OCI-LY1 (cell line): Measurements from ENCODE around the gene CD2AP.

Experiments
- EZH2 ChIP-seq: fragments of 200-600 bp; sonication (generic), shearing (Covaris generic); IDR thresholded peaks from 2 replicates; pipeline ENCODE4 v1.8.0; 2017; ENCODE audit warnings: borderline replicate concordance, mixed run types, mild to moderate bottlenecking, antibody characterized with exemption, low read length, moderate library complexity, mixed read lengths
- TF ChIP-seq, protein P1 (sequence below): fragments of 200-600 bp; sonication (generic), shearing (Covaris generic); IDR thresholded peaks from 2 replicates; pipeline ENCODE4 v1.5.1; 2017; ENCODE audit warnings: mild to moderate bottlenecking, antibody characterized with exemption, low read length, moderate library complexity, mixed read lengths

GRCh38 chr6:47495954-47496545 is 18.5 kb downstream of the CD2AP start:
- TF ChIP-seq, protein P1, sequence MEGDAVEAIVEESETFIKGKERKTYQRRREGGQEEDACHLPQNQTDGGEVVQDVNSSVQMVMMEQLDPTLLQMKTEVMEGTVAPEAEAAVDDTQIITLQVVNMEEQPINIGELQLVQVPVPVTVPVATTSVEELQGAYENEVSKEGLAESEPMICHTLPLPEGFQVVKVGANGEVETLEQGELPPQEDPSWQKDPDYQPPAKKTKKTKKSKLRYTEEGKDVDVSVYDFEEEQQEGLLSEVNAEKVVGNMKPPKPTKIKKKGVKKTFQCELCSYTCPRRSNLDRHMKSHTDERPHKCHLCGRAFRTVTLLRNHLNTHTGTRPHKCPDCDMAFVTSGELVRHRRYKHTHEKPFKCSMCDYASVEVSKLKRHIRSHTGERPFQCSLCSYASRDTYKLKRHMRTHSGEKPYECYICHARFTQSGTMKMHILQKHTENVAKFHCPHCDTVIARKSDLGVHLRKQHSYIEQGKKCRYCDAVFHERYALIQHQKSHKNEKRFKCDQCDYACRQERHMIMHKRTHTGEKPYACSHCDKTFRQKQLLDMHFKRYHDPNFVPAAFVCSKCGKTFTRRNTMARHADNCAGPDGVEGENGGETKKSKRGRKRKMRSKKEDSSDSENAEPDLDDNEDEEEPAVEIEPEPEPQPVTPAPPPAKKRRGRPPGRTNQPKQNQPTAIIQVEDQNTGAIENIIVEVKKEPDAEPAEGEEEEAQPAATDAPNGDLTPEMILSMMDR, result no peak
- no peak for TF ChIP-seq EZH2
